Fibroblast of gingiva (primary cell): Measurements from ENCODE around the gene CUBN.

Experiments used
- DNase-seq: peaks from one replicate; pipeline ENCODE4 v3.0.0-alpha.2; 2011; ENCODE audit warnings: low read depth

Gene CUBN

GRCh38 chr10:16916496-16916895 lies 213.1 kb downstream of the CUBN start:
- DNase-seq, result no peak

GRCh38 chr10:16915300-16915699 lies 214.3 kb downstream of the CUBN start:
- no peak for DNase-seq

GRCh38 chr10:16913266-16913665 lies 216.3 kb downstream of the CUBN start:
- DNase-seq, result no peak

- no peak for DNase-seq
Observed at GRCh38 chr10:16910793-16911164, 218.8 kb downstream of the CUBN start.

DNA sequence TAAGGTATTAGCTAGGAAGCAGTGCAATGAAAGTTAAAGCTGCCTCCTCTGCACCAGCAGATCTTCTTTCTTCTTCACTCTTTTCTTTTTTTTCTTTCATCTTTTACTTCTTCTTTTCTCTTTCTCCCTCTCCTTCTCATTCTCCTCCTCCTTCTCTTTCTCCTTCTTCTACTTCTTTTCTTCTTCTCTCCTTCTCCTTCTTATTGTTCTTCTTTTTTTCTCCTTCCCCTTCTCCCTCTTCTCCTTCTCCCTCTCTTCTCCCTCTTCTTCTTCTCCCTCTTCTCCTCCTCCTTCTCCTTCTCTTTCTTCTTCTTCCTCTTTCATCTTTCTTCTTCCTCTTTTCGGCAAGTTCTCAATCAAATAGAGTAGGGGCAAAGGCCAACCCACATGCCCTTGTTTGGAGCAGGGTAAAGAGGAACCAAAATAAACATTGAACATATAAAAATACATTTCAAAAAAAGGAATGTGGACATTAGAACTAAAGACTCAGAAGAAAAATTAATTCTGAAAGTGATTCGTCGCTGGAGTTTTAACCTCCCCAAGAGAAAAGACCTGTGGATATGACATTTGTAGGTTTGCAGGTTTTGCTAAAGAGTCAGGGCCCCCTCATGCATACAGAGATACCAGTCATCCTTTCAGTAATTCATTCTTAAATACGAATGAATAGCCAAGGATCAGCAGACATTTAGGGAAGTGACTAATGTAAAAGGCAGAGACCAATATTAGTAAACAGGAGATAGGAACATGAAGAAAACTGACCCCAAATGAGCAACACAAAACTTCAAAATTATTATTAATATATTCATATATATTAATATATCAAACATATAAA lies 219.4 kb downstream of the CUBN start:
- no peak for DNase-seq

- DNase-seq, result no peak
Observed at GRCh38 chr10:16909271-16909767, 220.3 kb downstream of the CUBN start.

GRCh38 chr10:16907687-16908086 lies 221.9 kb downstream of the CUBN start:
- no peak for DNase-seq

DNA sequence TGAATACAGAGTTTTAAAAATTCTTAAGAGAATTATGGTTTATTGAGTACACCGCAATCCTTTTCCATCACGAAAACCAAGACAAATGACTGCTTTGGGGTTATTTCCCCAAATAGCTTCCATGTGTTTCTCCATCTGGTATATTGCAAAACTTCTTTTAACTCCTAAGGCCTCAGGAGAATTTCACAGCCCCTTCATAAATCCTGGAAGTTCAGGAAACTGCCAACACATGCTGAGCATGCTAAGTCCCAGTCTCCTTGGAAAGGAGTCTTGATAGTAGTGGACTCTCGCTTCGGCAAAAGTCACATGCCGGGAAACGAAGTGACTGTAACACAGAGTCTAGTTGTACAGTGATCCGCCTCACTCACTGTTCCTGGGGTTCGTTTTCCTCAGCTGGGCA lies 224.3 kb downstream of the CUBN start:
- DNase-seq, result peak; percentile 88

- DNase-seq, result peak; percentile 72
Observed at GRCh38 chr10:16904639-16905061, 225.0 kb downstream of the CUBN start.

- DNase-seq, result no peak
Observed at GRCh38 chr10:16904049-16904448, 225.6 kb downstream of the CUBN start.

DNA sequence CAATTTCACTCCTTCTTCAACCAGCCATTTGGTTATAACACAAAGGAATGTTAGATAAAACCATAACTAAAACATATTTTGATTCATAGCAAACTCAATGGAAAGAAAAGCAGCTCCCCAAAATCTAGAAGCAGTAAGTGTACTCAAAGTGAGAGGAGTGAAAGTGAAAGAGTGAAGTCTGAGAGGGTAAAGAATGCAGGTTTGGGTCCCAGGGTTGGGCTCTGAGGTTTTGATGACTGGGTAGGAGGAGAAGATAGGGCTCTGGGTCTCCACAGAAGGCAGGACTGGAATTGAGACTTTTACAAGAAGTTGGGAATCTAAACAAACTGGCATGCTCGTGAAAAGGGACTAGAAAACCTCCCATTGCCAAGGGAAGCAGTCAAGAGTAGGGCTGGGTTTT lies 227.0 kb downstream of the CUBN start:
- DNase-seq, result no peak

DNA sequence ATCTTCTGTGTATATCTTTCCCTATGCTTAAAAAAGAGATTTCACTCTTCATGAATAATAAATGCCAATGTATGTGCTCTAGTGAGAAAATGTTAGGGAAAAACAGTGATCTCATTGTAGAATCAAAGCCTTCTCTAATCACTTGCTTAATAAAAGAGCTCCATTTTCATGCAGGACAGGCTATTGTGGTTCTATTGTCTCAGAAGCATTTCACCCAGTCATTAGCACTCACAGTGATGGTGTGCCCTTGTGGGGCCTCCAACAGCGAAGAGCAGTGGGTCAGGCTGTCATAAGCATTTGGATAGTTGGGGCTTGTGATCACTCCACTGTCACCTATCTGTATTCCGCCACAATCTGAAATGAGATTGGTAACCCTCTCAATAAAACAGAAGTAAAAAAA lies 228.5 kb downstream of the CUBN start:
- DNase-seq, result no peak

- no peak for DNase-seq
Observed at GRCh38 chr10:16896993-16897392, 232.6 kb downstream of the CUBN start.

- DNase-seq, result no peak
Observed at GRCh38 chr10:16894821-16895220, 234.8 kb downstream of the CUBN start.

GRCh38 chr10:16893664-16894063 lies 235.9 kb downstream of the CUBN start:
- DNase-seq, result no peak

- DNase-seq, result peak; percentile 82
Observed at GRCh38 chr10:16891375-16892313, 238.0 kb downstream of the CUBN start.

DNA sequence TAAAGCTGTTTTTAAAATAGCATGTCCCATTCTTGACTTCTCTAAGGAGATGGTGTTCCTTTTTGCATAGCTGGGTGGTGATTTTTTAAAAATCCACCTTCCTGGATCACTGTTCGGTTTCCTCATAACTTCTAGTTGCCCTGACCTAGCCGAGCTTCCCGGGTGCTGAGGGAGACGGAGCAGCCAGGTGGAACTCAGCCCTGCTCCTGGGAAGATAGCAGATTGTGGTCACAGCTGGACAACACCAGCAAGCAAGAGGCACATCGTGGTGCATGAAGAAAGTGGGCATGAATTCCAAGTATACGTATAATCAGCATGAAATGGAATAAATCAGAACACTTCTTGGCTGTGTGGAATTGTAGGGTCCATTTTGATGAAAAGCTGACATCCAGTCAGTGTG lies 238.9 kb downstream of the CUBN start:
- DNase-seq, result no peak

DNA sequence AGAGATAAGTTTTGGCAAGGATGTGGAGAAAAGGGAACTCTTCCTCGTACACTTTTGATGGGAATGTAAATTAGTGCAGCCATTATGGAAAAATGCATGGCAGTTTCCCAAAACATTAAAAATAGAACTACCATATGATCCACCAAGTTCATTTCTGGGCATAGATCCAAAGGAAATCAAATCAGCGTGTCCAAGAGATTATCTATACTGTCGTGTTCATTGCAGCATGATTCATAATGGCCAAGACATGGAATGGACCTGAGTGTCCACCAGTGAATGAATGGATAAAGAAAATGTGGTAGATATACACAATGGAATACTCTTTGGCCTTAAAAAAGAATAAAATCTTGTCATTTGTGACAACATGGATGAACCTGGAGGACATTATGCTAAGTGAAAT lies 242.0 kb downstream of the CUBN start:
- peak; percentile 70 for DNase-seq

GRCh38 chr10:16886031-16886430 lies 243.6 kb downstream of the CUBN start:
- no peak for DNase-seq

DNA sequence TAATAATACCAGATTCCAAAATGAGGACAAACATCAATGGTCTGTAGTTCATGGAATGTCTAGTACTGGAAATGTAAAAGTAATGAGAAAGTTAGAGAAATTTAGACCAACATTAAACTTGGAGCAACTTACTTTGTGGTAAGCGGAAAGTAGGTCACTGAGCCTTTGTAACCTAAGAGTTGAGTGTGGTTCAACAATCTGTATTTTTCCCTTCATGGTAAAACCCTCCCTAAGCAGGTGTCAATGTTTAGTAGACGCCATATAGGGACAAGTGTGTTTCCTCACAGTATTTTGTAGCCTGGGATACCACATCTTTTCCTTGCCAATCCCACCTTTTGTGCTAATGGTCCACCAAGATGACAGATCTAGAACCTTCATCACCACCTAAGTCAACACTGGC lies 245.1 kb downstream of the CUBN start:
- DNase-seq, result no peak

- no peak for DNase-seq
Observed at GRCh38 chr10:16883084-16883483, 246.5 kb downstream of the CUBN start.

GRCh38 chr10:16870331-16870730 lies 259.3 kb downstream of the CUBN start:
- no peak for DNase-seq

- no peak for DNase-seq
Observed at GRCh38 chr10:16867990-16868389, 261.6 kb downstream of the CUBN start.
